ENCODE measurements around the gene NAALADL2. TPM values are rescaled to one million over a fixed set of nuclear protein-coding genes. Genes with fewer than 3 reads are reported as not detected.
"Not testable (repeated sequence)": the region's sequence is repeated elsewhere in the genome, so short reads cannot be mapped to it uniquely, and the experiment has no call there.

The NAALADL2 gene
- total RNA-seq, 1 experiment from 2014 or later, result 1.0 TPM

GRCh38 chr3:175247629-175248028 lies 388.5 kb downstream of the NAALADL2 start:
- DNase-seq (ENCODE audit: extremely low read depth, low read depth), result no peak

- no peak for DNase-seq (ENCODE audit: extremely low read depth, low read depth)
Observed at GRCh38 chr3:175248832-175249231, 389.7 kb downstream of the NAALADL2 start.

- no peak for DNase-seq (ENCODE audit: extremely low read depth, low read depth)
Observed at GRCh38 chr3:175255698-175256097, 396.6 kb downstream of the NAALADL2 start.

- no peak for DNase-seq (ENCODE audit: extremely low read depth, low read depth)
Observed at GRCh38 chr3:175257123-175257522, 398.0 kb downstream of the NAALADL2 start.

GRCh38 chr3:175258763-175259162 lies 399.6 kb downstream of the NAALADL2 start:
- DNase-seq (ENCODE audit: extremely low read depth, low read depth), result no peak

GRCh38 chr3:175260145-175260794 lies 401.1 kb downstream of the NAALADL2 start:
- DNase-seq (ENCODE audit: extremely low read depth, low read depth), result no peak

GRCh38 chr3:175266478-175266877 lies 407.3 kb downstream of the NAALADL2 start:
- DNase-seq (ENCODE audit: extremely low read depth, low read depth), result no peak

GRCh38 chr3:175267121-175267531 lies 408.0 kb downstream of the NAALADL2 start:
- DNase-seq (ENCODE audit: extremely low read depth, low read depth), result no peak

GRCh38 chr3:175267561-175267960 lies 408.4 kb downstream of the NAALADL2 start:
- DNase-seq (ENCODE audit: extremely low read depth, low read depth), result no peak

GRCh38 chr3:175269394-175269793 lies 410.3 kb downstream of the NAALADL2 start:
- DNase-seq (ENCODE audit: extremely low read depth, low read depth), result no peak

GRCh38 chr3:175270198-175270837 lies 411.2 kb downstream of the NAALADL2 start:
- DNase-seq (ENCODE audit: extremely low read depth, low read depth), result no peak

- no peak for DNase-seq (ENCODE audit: extremely low read depth, low read depth)
Observed at GRCh38 chr3:175270866-175271265, 411.7 kb downstream of the NAALADL2 start.

- not testable (repeated sequence) for DNase-seq (ENCODE audit: extremely low read depth, low read depth)
Observed at GRCh38 chr3:175271465-175271864, 412.3 kb downstream of the NAALADL2 start.

- DNase-seq (ENCODE audit: extremely low read depth, low read depth), result no peak
Observed at GRCh38 chr3:175272392-175272791, 413.3 kb downstream of the NAALADL2 start.

GRCh38 chr3:175273573-175273972 lies 414.4 kb downstream of the NAALADL2 start:
- DNase-seq (ENCODE audit: extremely low read depth, low read depth), result no peak

- DNase-seq (ENCODE audit: extremely low read depth, low read depth), result no peak
Observed at GRCh38 chr3:175274056-175274455, 414.9 kb downstream of the NAALADL2 start.

- DNase-seq (ENCODE audit: extremely low read depth, low read depth), result no peak
Observed at GRCh38 chr3:175274474-175275218, 415.5 kb downstream of the NAALADL2 start.

GRCh38 chr3:175278680-175279079 lies 419.5 kb downstream of the NAALADL2 start:
- no peak for DNase-seq (ENCODE audit: extremely low read depth, low read depth)

GRCh38 chr3:175279457-175279856 lies 420.3 kb downstream of the NAALADL2 start:
- DNase-seq (ENCODE audit: extremely low read depth, low read depth), result no peak

GRCh38 chr3:175279911-175280310 lies 420.8 kb downstream of the NAALADL2 start:
- no peak for DNase-seq (ENCODE audit: extremely low read depth, low read depth)

- no peak for DNase-seq (ENCODE audit: extremely low read depth, low read depth)
Observed at GRCh38 chr3:175287361-175287963, 428.3 kb downstream of the NAALADL2 start.

All from NCI-H460 (cell line).